Astrocyte (in vitro differentiated cells and primary cell): ENCODE measurements around the gene KCNAB1. TPM values are rescaled to one million over a fixed set of nuclear protein-coding genes. Genes with fewer than 3 reads are reported as not detected.

Experiments used
- DNase-seq: peaks from one replicate; pipeline ENCODE4 v3.0.0-alpha.2; 2010; ENCODE audit warnings: low read depth
- FAIRE-seq: peaks from 2 replicates; lab custom pipeline; 2011; peaks lifted over from hg19 to GRCh38; lab: Jason Lieb, UNC
- H2AFZ ChIP-seq: 2 replicates; pipeline ENCODE4 v1.6.0; 2012; ENCODE audit warnings: low read depth, low read length, inconsistent platforms
- H3K27ac ChIP-seq: 2 replicates; pipeline ENCODE4 v1.5.1; 2011; ENCODE audit warnings: low read depth, low read length, inconsistent platforms
- H3K27me3 ChIP-seq: 2 replicates; pipeline ENCODE4 v1.6.0; 2011; ENCODE audit warnings: low read length, inconsistent platforms; ENCODE audit not compliant: insufficient read depth
- H3K36me3 ChIP-seq: 2 replicates; pipeline ENCODE4 v1.5.1; 2011; ENCODE audit warnings: low read length, inconsistent platforms; ENCODE audit not compliant: insufficient read depth
- H3K4me1 ChIP-seq: 2 replicates; pipeline ENCODE4 v1.5.1; 2011; ENCODE audit warnings: low read length, inconsistent platforms; ENCODE audit not compliant: insufficient read depth
- H3K4me2 ChIP-seq: 2 replicates; pipeline ENCODE4 v1.6.0; 2012; ENCODE audit warnings: low read length, inconsistent platforms
- H3K4me3 ChIP-seq: 2 replicates; pipeline ENCODE4 v1.5.1; 2011; ENCODE audit warnings: low read depth, mild to moderate bottlenecking, low read length, inconsistent platforms; ENCODE audit not compliant: insufficient read depth
- H3K79me2 ChIP-seq: 2 replicates; pipeline ENCODE4 v1.6.0; 2012; ENCODE audit warnings: mild to moderate bottlenecking, low read length, inconsistent platforms; ENCODE audit not compliant: insufficient read depth
- H3K9ac ChIP-seq: 2 replicates; pipeline ENCODE4 v1.6.0; 2012; ENCODE audit warnings: mild to moderate bottlenecking, low read length, inconsistent platforms
- H3K9me3 ChIP-seq: 2 replicates; pipeline ENCODE4 v1.5.1; 2012; ENCODE audit warnings: low read depth, mild to moderate bottlenecking, low read length, inconsistent platforms; ENCODE audit not compliant: insufficient read depth
- H4K20me1 ChIP-seq: 2 replicates; pipeline ENCODE4 v1.6.0; 2012; ENCODE audit warnings: low read length, inconsistent platforms; ENCODE audit not compliant: insufficient read depth
- H3K27ac Mint-ChIP-seq: one replicate; pipeline ENCODE4 v1.8.0; 2021; ENCODE audit warnings: mild to moderate bottlenecking, mixed read lengths; ENCODE audit not compliant: unreplicated experiment
- H3K27me3 Mint-ChIP-seq: one replicate; pipeline ENCODE4 v1.8.0; 2021; ENCODE audit warnings: low read depth, mixed read lengths; ENCODE audit not compliant: unreplicated experiment
- H3K36me3 Mint-ChIP-seq: one replicate; pipeline ENCODE4 v1.8.0; 2021; ENCODE audit warnings: low read depth, mixed read lengths; ENCODE audit not compliant: unreplicated experiment
- H3K4me1 Mint-ChIP-seq: one replicate; pipeline ENCODE4 v1.8.0; 2021; ENCODE audit warnings: low read depth, mixed read lengths; ENCODE audit not compliant: unreplicated experiment
- H3K4me3 Mint-ChIP-seq: one replicate; pipeline ENCODE4 v1.8.0; 2021; ENCODE audit warnings: mild to moderate bottlenecking, moderate library complexity, mixed read lengths; ENCODE audit not compliant: unreplicated experiment
- H3K9me3 Mint-ChIP-seq: one replicate; pipeline ENCODE4 v1.8.0; 2021; ENCODE audit warnings: mild to moderate bottlenecking, mixed read lengths; ENCODE audit not compliant: unreplicated experiment
- EZH2 ChIP-seq: IDR thresholded peaks from 2 replicates; pipeline ENCODE4 v1.6.1; 2012; ENCODE audit warnings: mild to moderate bottlenecking, low read length, inconsistent platforms; ENCODE audit not compliant: insufficient read depth
- total RNA-seq: library from RNA; stranded (reverse); gene quantifications from 2 replicates; pipeline ENCODE4 v1.2.1, GENCODE V29; 2021
- TF ChIP-seq, protein P1 (sequence below): IDR thresholded peaks from 2 replicates; pipeline ENCODE4 v1.5.1; 2011; ENCODE audit warnings: low read depth, mild to moderate bottlenecking, inconsistent platforms, low read length, moderate library complexity; ENCODE audit not compliant: insufficient read depth

The KCNAB1 gene
- total RNA-seq, 1 donor from 2014 or later: 0.30 TPM

DNA sequence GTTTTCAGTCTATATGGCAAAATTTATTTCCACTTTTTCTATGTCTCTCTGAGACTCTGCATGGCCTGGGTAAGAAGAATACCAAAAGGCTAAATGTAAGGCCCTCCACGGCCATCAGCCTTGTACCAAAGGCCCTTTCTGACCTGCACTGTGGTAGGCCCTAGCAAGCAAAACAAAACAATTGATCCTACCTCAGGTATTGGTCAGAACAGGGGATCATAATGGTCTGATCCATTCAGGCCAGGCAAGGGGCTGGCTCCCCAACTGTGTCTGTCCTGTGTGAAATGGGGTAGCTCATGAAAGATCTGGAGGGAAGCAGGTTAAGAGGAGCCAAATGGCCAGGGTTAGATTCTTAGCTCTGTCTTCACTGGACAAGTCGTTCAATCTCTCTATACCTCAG lies 253.3 kb downstream of the KCNAB1 start:
- Histone ChIP-seq H3K36me3 (no peaks in the 10 kb centered on the region), H3K4me2 (no peak overlapping the region), H3K79me2 (no peaks in the 10 kb centered on the region), H4K20me1 (no peaks in the 10 kb centered on the region), H3K27me3 (no peaks in the 10 kb centered on the region), H2AFZ (no peak overlapping the region), H3K27ac (no peak overlapping the region), H3K4me3 (no peak overlapping the region), H3K9me3 (no peaks in the 10 kb centered on the region), H3K4me1 (no peaks in the 10 kb centered on the region), H3K9ac (no peak overlapping the region)
- no peak overlapping the region for H3K4me3 Mint-ChIP-seq
- H3K36me3 Mint-ChIP-seq: no peaks in the 10 kb centered on the region
- DNase-seq (no peak), FAIRE-seq (no peak)
- TF ChIP-seq, protein P1, sequence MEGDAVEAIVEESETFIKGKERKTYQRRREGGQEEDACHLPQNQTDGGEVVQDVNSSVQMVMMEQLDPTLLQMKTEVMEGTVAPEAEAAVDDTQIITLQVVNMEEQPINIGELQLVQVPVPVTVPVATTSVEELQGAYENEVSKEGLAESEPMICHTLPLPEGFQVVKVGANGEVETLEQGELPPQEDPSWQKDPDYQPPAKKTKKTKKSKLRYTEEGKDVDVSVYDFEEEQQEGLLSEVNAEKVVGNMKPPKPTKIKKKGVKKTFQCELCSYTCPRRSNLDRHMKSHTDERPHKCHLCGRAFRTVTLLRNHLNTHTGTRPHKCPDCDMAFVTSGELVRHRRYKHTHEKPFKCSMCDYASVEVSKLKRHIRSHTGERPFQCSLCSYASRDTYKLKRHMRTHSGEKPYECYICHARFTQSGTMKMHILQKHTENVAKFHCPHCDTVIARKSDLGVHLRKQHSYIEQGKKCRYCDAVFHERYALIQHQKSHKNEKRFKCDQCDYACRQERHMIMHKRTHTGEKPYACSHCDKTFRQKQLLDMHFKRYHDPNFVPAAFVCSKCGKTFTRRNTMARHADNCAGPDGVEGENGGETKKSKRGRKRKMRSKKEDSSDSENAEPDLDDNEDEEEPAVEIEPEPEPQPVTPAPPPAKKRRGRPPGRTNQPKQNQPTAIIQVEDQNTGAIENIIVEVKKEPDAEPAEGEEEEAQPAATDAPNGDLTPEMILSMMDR: no peak
- H3K4me1 Mint-ChIP-seq: no peaks in the 10 kb centered on the region
- peaks cover 14% of the 10 kb centered on the region for H3K27me3 Mint-ChIP-seq
- H3K9me3 Mint-ChIP-seq: peaks cover 2% of the 10 kb centered on the region
- H3K27ac Mint-ChIP-seq: no peak overlapping the region

DNA sequence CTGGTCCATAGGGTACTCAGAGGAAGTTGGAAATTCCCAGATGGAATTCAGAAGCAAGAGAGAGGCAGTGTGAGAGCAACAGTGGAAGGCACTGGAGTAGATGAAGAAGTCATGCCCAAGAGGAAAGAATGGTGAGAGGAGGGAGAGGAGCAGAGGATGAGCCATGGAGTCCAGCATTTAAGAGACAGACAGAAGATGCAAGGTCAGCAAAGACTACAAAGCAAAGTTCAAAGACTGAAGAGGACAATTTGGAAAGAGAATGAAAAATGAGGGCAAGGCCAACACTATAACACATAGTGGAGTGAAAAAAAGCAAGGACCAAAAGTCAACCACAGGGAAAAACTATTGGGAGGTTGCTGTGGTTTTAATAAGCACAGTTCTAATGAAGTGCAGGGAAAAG lies 255.8 kb downstream of the KCNAB1 start:
- no peak overlapping the region for H3K4me3 ChIP-seq
- Mint-ChIP-seq H3K9me3 (peaks cover 2% of the 10 kb centered on the region), H3K4me3 (no peak overlapping the region), H3K36me3 (no peaks in the 10 kb centered on the region), H3K27me3 (peaks cover 31% of the 10 kb centered on the region), H3K4me1 (no peaks in the 10 kb centered on the region), H3K27ac (no peak overlapping the region)
- H2AFZ ChIP-seq: no peak overlapping the region
- no peaks in the 10 kb centered on the region for H3K9me3 ChIP-seq
- no peaks in the 10 kb centered on the region for H3K36me3 ChIP-seq
- no peak overlapping the region for H3K9ac ChIP-seq
- TF ChIP-seq EZH2: no peak
- TF ChIP-seq, protein P1: no peak
- no peaks in the 10 kb centered on the region for H3K4me1 ChIP-seq
- peaks cover 5% of the 10 kb centered on the region for H3K27me3 ChIP-seq
- H3K79me2 ChIP-seq: no peaks in the 10 kb centered on the region
- no peak overlapping the region for H3K27ac ChIP-seq
- no peak overlapping the region for H3K4me2 ChIP-seq
- DNase-seq (no peak), FAIRE-seq (no peak)
- no peaks in the 10 kb centered on the region for H4K20me1 ChIP-seq

DNA sequence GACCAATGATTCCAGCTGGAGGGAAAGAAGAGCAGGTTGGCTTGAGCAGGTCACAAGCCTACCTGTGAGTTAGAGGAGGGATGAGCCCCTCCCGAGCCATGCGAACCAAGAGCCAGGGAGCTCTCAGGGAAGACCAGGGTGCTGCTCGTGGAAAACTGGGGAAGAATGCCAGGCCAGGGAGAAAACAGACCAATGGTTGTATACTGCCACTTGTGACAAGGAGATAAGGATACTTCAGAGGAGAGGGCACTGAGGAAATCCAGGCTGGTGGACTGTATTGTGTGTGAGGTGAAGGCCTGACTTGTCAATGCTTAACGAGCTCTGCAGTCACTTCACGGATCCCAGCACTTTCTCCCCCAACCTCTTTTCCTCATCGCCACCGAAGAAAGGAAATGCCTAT lies 256.9 kb downstream of the KCNAB1 start:
- Histone ChIP-seq H3K9me3 (no peaks in the 10 kb centered on the region), H3K36me3 (no peaks in the 10 kb centered on the region), H3K27me3 (peaks cover 5% of the 10 kb centered on the region), H3K4me1 (no peaks in the 10 kb centered on the region), H3K4me3 (no peak overlapping the region), H3K27ac (no peak overlapping the region), H2AFZ (no peak overlapping the region), H3K9ac (no peak overlapping the region), H3K4me2 (no peak overlapping the region), H4K20me1 (no peaks in the 10 kb centered on the region), H3K79me2 (no peaks in the 10 kb centered on the region)
- TF ChIP-seq, protein P1: no peak
- no peak for TF ChIP-seq EZH2
- DNase-seq (no peak), FAIRE-seq (no peak)
- peaks cover 2% of the 10 kb centered on the region for H3K9me3 Mint-ChIP-seq
- no peak overlapping the region for H3K4me3 Mint-ChIP-seq
- no peaks in the 10 kb centered on the region for H3K4me1 Mint-ChIP-seq
- H3K27ac Mint-ChIP-seq: no peak overlapping the region
- H3K36me3 Mint-ChIP-seq: no peaks in the 10 kb centered on the region
- peaks cover 31% of the 10 kb centered on the region for H3K27me3 Mint-ChIP-seq
